Measurements from ENCODE around the gene BTBD3. TPM values are rescaled to one million over a fixed set of nuclear protein-coding genes. Genes with fewer than 3 reads are reported as not detected.

The BTBD3 gene
- total and polyA plus RNA-seq, 2 donors (not counting 1 experiment from before 2014, with no cell fraction given), result 47.4 to 51.7 TPM

DNA sequence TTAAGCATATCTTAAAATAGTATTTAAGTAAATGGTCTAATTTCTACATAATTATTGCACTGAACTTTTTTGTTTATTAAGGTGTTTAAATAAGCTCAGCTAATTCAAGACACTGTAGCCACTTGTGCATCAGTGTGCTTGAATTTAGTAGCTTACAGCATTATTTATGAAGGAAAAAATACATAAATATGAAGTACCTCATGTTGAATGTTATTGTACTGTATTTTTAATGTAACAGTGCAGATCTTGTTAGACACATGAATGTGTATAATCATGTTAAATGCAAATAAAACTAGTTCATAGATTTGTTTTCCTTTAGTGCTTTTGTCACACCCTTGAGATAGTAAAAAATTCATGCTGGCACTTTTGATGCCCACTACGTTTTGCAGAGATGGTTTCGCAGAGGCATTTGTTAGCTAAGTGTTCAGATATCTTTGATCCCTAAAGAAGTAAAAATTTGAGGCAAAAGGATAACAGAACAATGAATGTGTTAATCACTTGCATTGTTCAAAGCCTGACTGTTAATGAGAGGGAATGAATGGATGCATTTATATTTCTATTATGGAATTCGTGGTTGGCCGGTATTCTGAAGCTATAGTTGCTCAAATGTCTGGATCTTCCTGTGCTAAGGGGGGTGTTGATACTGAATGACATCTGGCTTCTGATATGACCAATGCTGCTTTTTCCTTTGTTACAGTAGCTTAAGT is 8.8 kb downstream of the BTBD3 start:
- TF ChIP-seq, protein P1, sequence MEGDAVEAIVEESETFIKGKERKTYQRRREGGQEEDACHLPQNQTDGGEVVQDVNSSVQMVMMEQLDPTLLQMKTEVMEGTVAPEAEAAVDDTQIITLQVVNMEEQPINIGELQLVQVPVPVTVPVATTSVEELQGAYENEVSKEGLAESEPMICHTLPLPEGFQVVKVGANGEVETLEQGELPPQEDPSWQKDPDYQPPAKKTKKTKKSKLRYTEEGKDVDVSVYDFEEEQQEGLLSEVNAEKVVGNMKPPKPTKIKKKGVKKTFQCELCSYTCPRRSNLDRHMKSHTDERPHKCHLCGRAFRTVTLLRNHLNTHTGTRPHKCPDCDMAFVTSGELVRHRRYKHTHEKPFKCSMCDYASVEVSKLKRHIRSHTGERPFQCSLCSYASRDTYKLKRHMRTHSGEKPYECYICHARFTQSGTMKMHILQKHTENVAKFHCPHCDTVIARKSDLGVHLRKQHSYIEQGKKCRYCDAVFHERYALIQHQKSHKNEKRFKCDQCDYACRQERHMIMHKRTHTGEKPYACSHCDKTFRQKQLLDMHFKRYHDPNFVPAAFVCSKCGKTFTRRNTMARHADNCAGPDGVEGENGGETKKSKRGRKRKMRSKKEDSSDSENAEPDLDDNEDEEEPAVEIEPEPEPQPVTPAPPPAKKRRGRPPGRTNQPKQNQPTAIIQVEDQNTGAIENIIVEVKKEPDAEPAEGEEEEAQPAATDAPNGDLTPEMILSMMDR (conservative IDR thresholded peaks at IDR 0.05 in 1 of 2, IDR thresholded peaks at IDR 0.05 in 1 of 2; ENCODE audit: low read depth in 1 of 2, low read length in 2 of 2), result no peak
- no peak for TF ChIP-seq EZH2 (IDR thresholded peaks at IDR 0.05; ENCODE audit: low read length, missing control alignments)
- no peaks in the 10 kb centered on the region for H3K4me1 ChIP-seq (ENCODE audit: control insufficient read depth, extremely low read depth, insufficient read depth, low read length)
- no peak overlapping the region for H2AFZ ChIP-seq (ENCODE audit: low read length)
- no peaks in the 10 kb centered on the region for H3K27me3 ChIP-seq (ENCODE audit: control insufficient read depth, insufficient read depth, low read length)
- DNase-seq (ENCODE audit: low read depth in 2 of 2), result no peak
- H3K36me3 ChIP-seq (ENCODE audit: control insufficient read depth, insufficient read depth, low read length), result peaks cover 9% of the 10 kb centered on the region
- H3K79me2 ChIP-seq (ENCODE audit: control insufficient read depth, insufficient read depth, low read length), result no peaks in the 10 kb centered on the region
- no peak overlapping the region for H3K4me2 ChIP-seq (ENCODE audit: extremely low read depth, insufficient read depth, low read length)
- H3K9ac ChIP-seq (ENCODE audit: insufficient read depth, low read length), result no peak overlapping the region
- H3K27ac ChIP-seq (ENCODE audit: insufficient read depth, low read length), result no peak overlapping the region
- no peaks in the 10 kb centered on the region for H3K9me3 ChIP-seq (ENCODE audit: control insufficient read depth, insufficient read depth, low read depth, low read length)
- H4K20me1 ChIP-seq (ENCODE audit: control insufficient read depth, extremely low read depth, insufficient read depth, low read length), result no peaks in the 10 kb centered on the region
- no peak overlapping the region for H3K4me3 ChIP-seq (replicated peaks in 1 of 4; ENCODE audit: control extremely low read depth in 1 of 4, insufficient read depth in 1 of 4, low read depth in 3 of 4, low read length in 4 of 4)

DNA sequence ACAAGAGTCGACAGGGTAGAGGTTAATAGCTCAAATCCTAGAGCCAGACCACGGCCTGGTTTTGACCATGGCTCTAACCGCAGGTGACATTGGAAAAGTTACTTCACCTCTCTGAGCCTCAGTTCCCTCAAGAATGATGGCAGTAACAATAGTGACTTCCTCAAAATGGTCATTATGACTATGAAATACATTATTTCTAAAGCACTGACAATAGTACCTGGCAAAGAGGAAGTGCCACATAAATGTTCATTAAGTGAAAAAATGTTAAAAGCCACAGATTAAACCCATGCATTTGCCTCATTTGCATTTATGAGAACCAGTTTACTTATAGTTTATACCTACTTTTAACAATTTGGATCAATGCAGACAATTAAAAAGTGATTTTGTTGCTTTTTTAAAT is 12.3 kb downstream of the BTBD3 start:
- H3K36me3 ChIP-seq (ENCODE audit: control insufficient read depth, insufficient read depth, low read length), result peaks cover 3% of the 10 kb centered on the region
- H3K79me2 ChIP-seq (ENCODE audit: control insufficient read depth, insufficient read depth, low read length), result no peaks in the 10 kb centered on the region
- H3K27me3 ChIP-seq (ENCODE audit: control insufficient read depth, insufficient read depth, low read length), result no peaks in the 10 kb centered on the region
- TF ChIP-seq EZH2 (IDR thresholded peaks at IDR 0.05; ENCODE audit: low read length, missing control alignments), result no peak
- TF ChIP-seq, protein P1 (conservative IDR thresholded peaks at IDR 0.05 in 1 of 2, IDR thresholded peaks at IDR 0.05 in 1 of 2; ENCODE audit: low read depth in 1 of 2, low read length in 2 of 2), result no peak
- H3K27ac ChIP-seq (ENCODE audit: insufficient read depth, low read length), result no peak overlapping the region
- no peak for DNase-seq (ENCODE audit: low read depth in 2 of 2)
- H2AFZ ChIP-seq (ENCODE audit: low read length), result no peak overlapping the region
- no peaks in the 10 kb centered on the region for H3K4me1 ChIP-seq (ENCODE audit: control insufficient read depth, extremely low read depth, insufficient read depth, low read length)
- no peaks in the 10 kb centered on the region for H3K9me3 ChIP-seq (ENCODE audit: control insufficient read depth, insufficient read depth, low read depth, low read length)
- H4K20me1 ChIP-seq (ENCODE audit: control insufficient read depth, extremely low read depth, insufficient read depth, low read length), result no peaks in the 10 kb centered on the region
- no peak overlapping the region for H3K4me3 ChIP-seq (replicated peaks in 1 of 4; ENCODE audit: control extremely low read depth in 1 of 4, insufficient read depth in 1 of 4, low read depth in 3 of 4, low read length in 4 of 4)
- H3K4me2 ChIP-seq (ENCODE audit: extremely low read depth, insufficient read depth, low read length), result no peak overlapping the region
- no peak overlapping the region for H3K9ac ChIP-seq (ENCODE audit: insufficient read depth, low read length)

GRCh38 chr20:11935212-11936154 is 17.8 kb downstream of the BTBD3 start:
- no peaks in the 10 kb centered on the region for H3K27me3 ChIP-seq (ENCODE audit: control insufficient read depth, insufficient read depth, low read length)
- no peaks in the 10 kb centered on the region for H3K36me3 ChIP-seq (ENCODE audit: control insufficient read depth, insufficient read depth, low read length)
- no peak overlapping the region for H3K27ac ChIP-seq (ENCODE audit: insufficient read depth, low read length)
- H3K4me3 ChIP-seq (replicated peaks in 1 of 4; ENCODE audit: control extremely low read depth in 1 of 4, insufficient read depth in 1 of 4, low read depth in 3 of 4, low read length in 4 of 4), result no peak overlapping the region
- H3K9me3 ChIP-seq (ENCODE audit: control insufficient read depth, insufficient read depth, low read depth, low read length), result no peaks in the 10 kb centered on the region
- H2AFZ ChIP-seq (ENCODE audit: low read length), result no peak overlapping the region
- H3K4me1 ChIP-seq (ENCODE audit: control insufficient read depth, extremely low read depth, insufficient read depth, low read length), result no peaks in the 10 kb centered on the region
- H3K4me2 ChIP-seq (ENCODE audit: extremely low read depth, insufficient read depth, low read length), result no peak overlapping the region
- no peaks in the 10 kb centered on the region for H4K20me1 ChIP-seq (ENCODE audit: control insufficient read depth, extremely low read depth, insufficient read depth, low read length)
- no peak for DNase-seq (ENCODE audit: low read depth in 2 of 2)
- no peaks in the 10 kb centered on the region for H3K79me2 ChIP-seq (ENCODE audit: control insufficient read depth, insufficient read depth, low read length)
- TF ChIP-seq, protein P1 (conservative IDR thresholded peaks at IDR 0.05 in 1 of 2, IDR thresholded peaks at IDR 0.05 in 1 of 2; ENCODE audit: low read depth in 1 of 2, low read length in 2 of 2), result no peak
- no peak for TF ChIP-seq EZH2 (IDR thresholded peaks at IDR 0.05; ENCODE audit: low read length, missing control alignments)
- no peak overlapping the region for H3K9ac ChIP-seq (ENCODE audit: insufficient read depth, low read length)

Measured in fibroblast of lung (primary cell).